ENCODE data around the gene ASCC3. TPM values are rescaled to one million over a fixed set of nuclear protein-coding genes. Genes with fewer than 3 reads are reported as not detected.
"Not testable (repeated sequence)": the region's sequence is repeated elsewhere in the genome, so short reads cannot be mapped to it uniquely, and the experiment has no call there.

Gene ASCC3
- total RNA-seq = 73.1 and 76.7 TPM in 2 replicates

DNA sequence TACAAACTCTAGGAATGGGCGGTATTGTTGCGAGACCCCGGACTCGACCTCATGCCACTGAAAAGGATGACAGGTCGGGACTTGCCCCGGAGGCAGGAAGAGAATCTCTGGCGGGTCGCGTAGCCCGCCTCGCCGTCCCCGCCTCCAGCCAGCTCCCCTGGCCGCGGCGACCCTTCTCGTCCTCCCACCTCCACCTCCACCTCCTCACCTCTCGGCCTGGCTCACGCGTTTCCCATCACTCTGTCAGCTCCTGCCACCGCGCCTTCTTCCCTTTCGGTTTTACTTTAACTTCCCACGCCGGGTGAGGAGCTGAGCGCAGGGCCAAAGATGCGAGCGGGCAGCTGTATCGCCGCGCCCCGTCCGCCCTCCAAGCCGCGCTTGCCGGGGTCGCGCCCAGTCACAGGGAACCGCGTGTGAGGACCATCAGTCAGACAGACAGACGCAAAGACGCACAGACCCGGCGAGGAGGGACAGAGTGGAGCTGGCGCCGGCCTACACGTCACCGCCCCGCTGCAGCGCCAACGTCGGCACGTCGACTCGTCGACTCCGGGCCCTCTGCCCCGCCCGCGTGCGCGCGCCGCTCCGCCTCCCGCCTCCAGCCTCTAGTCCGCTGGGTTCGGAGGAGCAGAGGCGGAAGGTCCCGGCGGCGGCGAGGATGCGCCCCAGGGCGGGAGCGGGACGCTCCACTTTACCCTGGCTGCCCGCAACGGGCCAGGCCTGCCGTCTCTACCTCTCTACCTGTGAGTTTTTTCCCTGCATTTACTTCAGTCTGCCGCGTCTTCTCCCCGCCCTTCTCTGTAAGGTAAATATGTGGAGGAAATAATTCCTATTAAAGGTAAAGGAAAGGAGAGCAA is at the start of gene ASCC3:
TSS of gene ASCC3 (minus strand) at position 477 of the 854 bp plus-strand sequence. CDS start 13,332 bp downstream, outside the sequence.
- intact Hi-C loops (cut with micrococcal nuclease) = loop anchor here (1.0 to 5.0 kb wide), 4 partner anchors 1312 to 1934 kb away; partner anchors contain the start of genes CCNC, FBXL4, PNISR and USP45

GRCh38 chr6:100925749-100926148 is 44.6 kb upstream of the ASCC3 start:
- intact Hi-C loops (cut with micrococcal nuclease) = no loop called here

- intact Hi-C loops (cut with micrococcal nuclease) = no loop called here
These were observed 43.6 kb upstream of the ASCC3 start for GRCh38 chr6:100924534-100925227.

GRCh38 chr6:100923481-100924165 is 42.5 kb upstream of the ASCC3 start:
- intact Hi-C loops (cut with micrococcal nuclease) = no loop called here

DNA sequence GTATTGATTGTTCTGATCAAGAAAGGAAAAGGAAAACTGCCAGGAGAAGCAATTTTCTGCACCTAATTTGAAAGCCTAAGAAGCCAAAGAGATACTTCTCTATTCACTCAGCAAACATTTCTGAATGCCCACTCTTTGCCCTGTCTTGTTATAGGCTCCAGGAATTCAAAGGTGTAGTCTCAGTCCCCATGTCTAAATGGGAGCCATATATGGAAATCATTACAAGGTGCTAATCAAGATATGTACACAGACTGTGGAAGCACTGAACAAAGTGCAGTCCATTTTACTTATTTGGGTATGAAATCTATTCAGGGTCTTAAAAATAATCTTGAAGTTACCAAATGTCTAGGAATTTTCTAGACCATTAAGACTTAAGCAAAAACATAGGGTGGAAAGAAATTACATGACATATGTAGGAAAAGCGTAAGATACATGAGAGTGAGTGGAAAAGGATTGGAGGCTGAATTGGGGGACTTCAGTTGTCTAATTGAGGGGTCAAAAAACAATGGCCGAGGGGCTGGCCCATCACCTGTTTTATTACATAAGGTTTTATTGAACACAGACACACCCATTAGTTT is 39.0 kb upstream of the ASCC3 start:
- intact Hi-C loops (cut with micrococcal nuclease) = no loop called here

DNA sequence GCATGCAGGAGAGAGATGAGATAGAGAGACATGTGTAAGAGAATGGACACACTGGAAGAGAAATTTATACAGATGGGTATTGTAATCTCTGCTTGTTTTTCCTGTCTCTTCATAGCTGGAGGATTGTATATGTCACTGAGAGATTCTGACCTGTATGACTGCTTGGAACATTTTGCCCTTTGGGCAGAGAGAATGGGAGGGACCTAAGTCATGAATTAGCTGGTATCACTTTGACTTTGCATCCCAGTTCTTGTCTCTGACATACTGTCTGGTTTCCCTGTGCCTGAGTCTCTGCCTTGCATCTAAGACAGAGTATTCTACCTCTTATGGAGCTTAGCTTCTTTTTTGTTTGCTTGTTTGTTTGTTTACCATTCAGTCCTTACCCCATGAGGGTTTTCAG is 37.0 kb upstream of the ASCC3 start:
- intact Hi-C loops (cut with micrococcal nuclease) = no loop called here

DNA sequence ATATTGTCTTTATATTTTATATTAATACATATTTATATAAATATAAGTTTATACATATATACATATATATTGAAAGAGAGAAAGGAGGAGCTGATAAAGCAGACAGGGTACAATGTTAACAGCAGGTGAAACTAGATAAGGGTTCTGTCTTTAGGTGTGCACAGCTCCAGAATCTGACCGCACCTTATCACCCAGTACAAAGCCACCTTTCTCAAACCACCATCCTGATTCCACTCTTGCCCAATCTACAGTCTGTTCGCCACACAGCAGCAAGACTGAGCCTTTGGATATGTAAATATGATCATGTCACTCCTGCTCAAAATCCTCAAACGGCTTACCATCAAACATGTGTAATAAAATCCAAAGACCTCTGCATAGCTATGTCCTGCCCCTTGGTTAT is 34.7 kb upstream of the ASCC3 start:
- intact Hi-C loops (cut with micrococcal nuclease) = no loop called here

- intact Hi-C loops (cut with micrococcal nuclease) = no loop called here
These were observed 32.5 kb upstream of the ASCC3 start for GRCh38 chr6:100913400-100914276.

DNA sequence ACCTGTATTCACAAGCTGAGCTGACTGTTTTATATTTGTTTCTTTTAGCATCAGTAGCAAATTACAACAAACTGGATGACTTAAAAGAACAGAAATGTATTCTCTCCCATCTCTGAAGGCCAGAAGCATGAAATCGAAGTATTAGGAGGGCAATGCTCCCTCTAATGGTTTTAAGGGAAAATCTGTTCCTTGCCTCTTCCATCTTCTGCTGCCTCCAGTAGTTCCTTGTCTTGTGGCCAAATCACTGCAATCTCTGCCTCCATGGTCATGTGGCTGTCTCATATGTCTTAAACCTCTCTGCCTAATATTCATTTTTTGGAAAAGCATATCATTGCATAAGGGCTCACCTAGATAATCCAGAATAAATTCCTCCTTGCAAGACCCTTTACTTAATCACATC is 25.2 kb upstream of the ASCC3 start:
- intact Hi-C loops (cut with micrococcal nuclease) = no loop called here

DNA sequence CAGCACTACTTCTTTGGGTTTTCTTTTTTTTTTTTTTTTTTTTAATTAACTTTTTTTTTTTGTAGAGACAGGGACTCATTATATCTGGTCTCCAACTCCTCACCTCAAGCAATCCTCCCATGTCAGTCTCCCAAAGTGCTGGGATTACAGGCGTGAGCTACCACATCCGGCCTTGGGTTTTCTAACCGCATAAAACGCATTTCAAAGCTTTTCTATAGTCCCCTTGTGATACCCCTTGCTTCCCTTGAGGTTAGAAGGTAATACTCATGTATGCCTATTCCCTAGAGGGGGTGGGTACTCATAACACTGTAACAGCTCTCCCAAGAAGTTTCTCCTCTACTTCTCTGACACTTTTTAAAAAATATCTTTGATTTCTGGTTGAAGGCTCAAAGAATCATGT is 23.9 kb upstream of the ASCC3 start:
- intact Hi-C loops (cut with micrococcal nuclease) = no loop called here

DNA sequence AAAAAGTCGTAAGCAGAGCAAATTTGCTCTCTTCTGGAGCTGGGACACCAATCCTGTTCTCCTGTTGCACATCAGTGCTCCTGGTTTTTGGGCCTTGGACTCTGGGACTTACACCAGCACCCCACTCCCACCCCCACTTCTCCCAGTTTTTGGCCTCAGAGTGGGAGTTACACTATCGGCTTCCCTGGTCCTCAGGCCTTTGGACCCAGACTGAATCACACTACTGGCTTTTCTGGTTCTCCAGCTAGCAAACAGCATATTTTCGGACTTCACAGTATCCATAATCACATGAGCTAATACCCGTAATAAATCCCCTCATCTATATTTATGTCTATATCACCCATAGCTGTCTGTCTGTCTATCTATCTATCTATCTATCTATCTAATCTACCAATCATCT is 23.2 kb upstream of the ASCC3 start:
- intact Hi-C loops (cut with micrococcal nuclease) = no loop called here

DNA sequence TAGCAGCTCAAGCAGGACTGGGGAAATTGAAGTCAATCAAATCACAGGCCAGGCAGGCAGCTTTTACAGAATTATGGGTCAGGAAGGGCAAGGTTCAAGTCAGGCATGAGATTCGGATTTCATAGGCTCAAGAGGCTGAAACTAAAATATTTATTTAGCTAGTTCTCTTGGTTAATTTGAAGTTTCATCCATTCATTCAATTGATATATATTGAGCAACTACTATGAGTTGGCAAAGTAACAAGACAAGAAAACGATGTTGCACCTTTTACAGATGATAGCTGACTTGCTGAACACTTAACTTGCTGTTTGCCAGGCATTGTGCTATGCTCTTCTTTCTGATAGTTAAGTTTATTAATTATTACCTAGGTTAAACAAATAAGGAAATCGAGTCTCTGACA is 20.5 kb upstream of the ASCC3 start:
- intact Hi-C loops (cut with micrococcal nuclease) = no loop called here

DNA sequence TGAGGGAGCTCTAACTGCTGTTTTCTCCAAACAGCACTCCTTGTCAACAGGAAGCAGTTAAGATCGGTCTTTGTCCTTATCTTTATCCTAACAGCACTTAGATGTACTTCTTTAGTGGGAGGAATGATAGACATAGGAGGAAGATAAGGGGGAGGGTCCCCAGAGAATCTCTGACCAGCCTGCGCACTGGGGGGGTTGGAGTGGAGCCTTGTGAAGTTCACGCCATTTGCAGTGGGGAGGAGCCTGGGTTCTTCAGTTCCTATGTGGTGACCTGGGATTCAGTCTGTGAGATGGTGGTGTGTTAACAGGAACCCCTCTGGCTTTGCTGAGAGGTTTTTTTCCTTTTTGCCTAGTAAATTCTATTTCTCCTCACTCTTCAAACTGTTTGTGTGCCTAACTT is 18.1 kb upstream of the ASCC3 start:
- intact Hi-C loops (cut with micrococcal nuclease) = no loop called here

DNA sequence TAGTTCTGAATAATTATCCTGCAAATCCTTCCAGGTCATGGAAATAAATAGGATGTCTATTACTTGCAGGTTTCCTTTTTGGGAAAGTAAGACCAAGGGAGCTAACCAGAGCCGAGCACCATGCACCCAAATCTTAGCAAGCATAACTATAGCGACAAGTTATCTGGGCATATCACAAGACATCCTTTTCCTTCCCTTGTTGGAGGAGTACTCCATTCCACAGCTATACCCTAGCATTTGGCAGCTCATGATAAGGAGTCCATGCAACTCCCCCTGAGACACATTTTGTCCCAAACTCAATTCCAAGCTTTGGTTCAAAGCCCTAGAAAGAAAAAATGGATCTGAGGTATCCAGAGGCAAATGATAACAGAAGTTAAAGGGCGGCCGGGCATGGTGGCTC is 16.5 kb upstream of the ASCC3 start:
- intact Hi-C loops (cut with micrococcal nuclease) = no loop called here

- intact Hi-C loops (cut with micrococcal nuclease) = no loop called here
These were observed 12.6 kb upstream of the ASCC3 start for GRCh38 chr6:100893743-100894142.

- intact Hi-C loops (cut with micrococcal nuclease) = no loop called here
These were observed 11.6 kb upstream of the ASCC3 start for GRCh38 chr6:100892693-100893092.

- intact Hi-C loops (cut with micrococcal nuclease) = no loop called here
These were observed 11.0 kb upstream of the ASCC3 start for GRCh38 chr6:100892116-100892515.

GRCh38 chr6:100891079-100891478 is 9.9 kb upstream of the ASCC3 start:
- intact Hi-C loops (cut with micrococcal nuclease) = no loop called here

- intact Hi-C loops (cut with micrococcal nuclease) = not testable (repeated sequence)
These were observed 9.5 kb upstream of the ASCC3 start for GRCh38 chr6:100890646-100891045.

GRCh38 chr6:100889351-100889750 is 8.2 kb upstream of the ASCC3 start:
- intact Hi-C loops (cut with micrococcal nuclease) = no loop called here

DNA sequence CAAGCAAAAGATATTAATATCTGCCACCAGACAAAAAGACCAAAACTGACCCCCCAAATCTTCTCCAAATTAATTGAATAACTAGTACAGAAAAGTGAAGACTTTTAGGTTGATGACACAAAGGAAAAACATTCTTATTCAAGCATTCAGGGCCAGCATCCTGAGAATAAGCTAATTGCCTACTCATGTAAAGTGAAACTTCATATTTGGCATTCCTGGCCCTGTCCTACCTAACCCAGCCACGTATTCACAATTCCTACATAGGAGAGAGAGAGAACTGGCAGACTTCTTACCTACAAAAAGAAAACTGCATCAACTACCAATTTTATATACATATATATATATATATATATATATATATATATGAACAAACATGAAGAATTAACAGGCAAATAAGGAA is 4.9 kb upstream of the ASCC3 start:
- intact Hi-C loops (cut with micrococcal nuclease) = no loop called here

Measured in T-helper 1 cell treated with Interleukin-12 subunit alpha and Interleukin-12 subunit beta and Interleukin-4 antibody, amounts not matched to agents 30 ng/mL and 1 ng/mL, for 36 hours (primary cell).